ENCODE results near the gene LCN15.

LCN15 gene

DNA sequence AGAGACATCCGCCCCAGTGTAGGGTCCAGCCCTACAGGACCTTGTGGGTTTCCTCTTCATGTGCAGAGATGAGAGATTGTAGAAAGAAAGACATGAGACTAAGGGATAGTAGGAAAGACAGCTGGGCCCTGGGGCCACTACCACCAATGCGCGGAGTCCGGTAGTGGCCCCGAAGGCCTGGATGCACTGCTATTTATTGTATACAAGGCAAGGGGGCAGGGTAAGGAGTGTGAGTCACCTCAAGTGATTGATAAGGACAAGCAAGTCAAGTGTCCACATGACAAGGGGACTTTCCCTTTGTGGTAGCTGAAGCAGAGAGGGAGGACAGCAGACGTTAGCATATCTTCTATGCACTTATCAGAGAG, 20.7 kb upstream of the LCN15 start:
- POLR2A ChIA-PET = no interaction called here
- Histone ChIP-seq H3K36me3 (ENCODE audit: control insufficient read depth in 2 of 2, insufficient read depth in 1 of 2, low read length in 2 of 2) (no peaks in the 10 kb centered on the region), H3K27ac (ENCODE audit: extremely low read depth, low read depth, low read length) (no peak overlapping the region), H3K4me3 (ENCODE audit: low read depth, low read length) (no peak overlapping the region), H3K4me1 (ENCODE audit: control insufficient read depth, insufficient read depth, low read length) (peaks cover under 1% of the 10 kb centered on the region), H3K9me3 (ENCODE audit: control insufficient read depth, insufficient read depth, low read depth, low read length) (no peaks in the 10 kb centered on the region)
- CTCF ChIA-PET = interaction anchor here (0.6 to 6.1 kb wide), 5 partner anchors 21 to 251 kb away, joined by 3 to 61 read pairs (median 6); partner anchors contain the start of gene LCN15
- TF ChIP-seq ZNF221 (tag by site-specific recombination; IDR thresholded peaks at IDR 0.05; ENCODE audit: borderline replicate concordance) (no peak), ZNF37A (tag by site-specific recombination; IDR thresholded peaks at IDR 0.05) (no peak), BCL11A (tag by site-specific recombination; IDR thresholded peaks at IDR 0.05; ENCODE audit: low read depth) (no peak), ZNF174 (tag by site-specific recombination; IDR thresholded peaks at IDR 0.05) (no peak), HOXD13 (CRISPR knock-in tag; IDR thresholded peaks at IDR 0.05; ENCODE audit: borderline replicate concordance) (no peak), ZNF473 (tag by site-specific recombination; IDR thresholded peaks at IDR 0.05) (no peak), ZNF266 (tag by site-specific recombination; IDR thresholded peaks at IDR 0.05; ENCODE audit: low read depth) (no peak), ZNF747 (tag by site-specific recombination; IDR thresholded peaks at IDR 0.05) (no peak)
- TF ChIP-seq, protein P1, sequence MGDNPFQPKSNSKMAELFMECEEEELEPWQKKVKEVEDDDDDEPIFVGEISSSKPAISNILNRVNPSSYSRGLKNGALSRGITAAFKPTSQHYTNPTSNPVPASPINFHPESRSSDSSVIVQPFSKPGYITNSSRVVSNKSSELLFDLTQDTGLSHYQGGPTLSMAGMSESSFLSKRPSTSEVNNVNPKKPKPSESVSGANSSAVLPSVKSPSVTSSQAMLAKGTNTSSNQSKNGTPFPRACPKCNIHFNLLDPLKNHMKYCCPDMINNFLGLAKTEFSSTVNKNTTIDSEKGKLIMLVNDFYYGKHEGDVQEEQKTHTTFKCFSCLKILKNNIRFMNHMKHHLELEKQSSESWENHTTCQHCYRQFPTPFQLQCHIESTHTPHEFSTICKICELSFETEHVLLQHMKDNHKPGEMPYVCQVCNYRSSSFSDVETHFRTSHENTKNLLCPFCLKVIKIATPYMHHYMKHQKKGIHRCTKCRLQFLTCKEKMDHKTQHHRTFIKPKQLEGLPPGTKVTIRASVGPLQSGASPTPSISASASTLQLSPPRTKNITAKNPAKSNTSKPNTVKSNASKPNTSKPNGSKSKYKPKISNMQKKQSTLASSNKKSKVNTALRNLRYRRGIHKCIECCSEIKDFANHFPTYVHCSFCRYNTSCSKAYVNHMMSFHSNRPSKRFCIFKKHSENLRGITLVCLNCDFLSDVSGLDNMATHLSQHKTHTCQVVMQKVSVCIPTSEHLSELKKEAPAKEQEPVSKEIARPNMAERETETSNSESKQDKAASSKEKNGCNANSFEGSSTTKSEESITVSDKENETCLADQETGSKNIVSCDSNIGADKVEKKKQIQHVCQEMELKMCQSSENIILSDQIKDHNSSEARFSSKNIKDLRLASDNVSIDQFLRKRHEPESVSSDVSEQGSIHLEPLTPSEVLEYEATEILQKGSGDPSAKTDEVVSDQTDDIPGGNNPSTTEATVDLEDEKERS (tag by site-specific recombination; IDR thresholded peaks at IDR 0.05) = no peak

DNA sequence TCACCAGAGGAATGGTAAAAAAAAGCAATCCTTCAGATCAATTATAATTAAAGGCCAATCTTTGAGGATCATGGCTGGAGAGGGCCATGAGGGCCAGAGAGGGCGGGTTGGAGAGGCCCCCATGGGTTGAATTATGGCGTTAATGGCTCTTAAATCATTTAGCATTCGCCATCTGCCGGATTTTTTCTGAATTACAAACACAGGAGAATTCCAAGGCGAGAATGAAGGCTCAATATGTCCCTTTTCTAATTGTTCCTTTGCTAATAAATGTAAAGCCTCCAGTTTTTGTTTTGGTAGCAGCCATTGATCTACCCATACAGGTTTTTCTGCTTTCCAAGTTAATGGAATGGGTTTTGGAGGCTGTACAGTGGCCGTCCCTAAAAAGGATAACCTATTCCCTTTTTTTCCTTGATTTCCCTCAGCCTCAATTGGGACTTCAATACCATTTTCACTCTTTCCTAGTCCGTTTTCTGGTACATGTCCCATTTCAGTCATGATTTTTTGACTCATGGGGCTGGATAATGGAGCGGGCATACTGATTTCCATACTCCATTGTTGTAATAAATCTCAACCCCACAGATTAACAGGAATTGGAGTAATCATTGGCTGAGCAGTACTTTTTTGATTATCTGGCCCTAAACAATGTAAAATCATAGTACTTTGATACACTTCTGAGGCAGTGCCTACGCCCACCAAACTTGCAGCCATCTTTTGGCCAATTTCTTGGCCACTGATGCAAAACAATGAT, 20.1 kb upstream of the LCN15 start:
- Histone ChIP-seq H3K36me3 (ENCODE audit: control insufficient read depth in 2 of 2, insufficient read depth in 1 of 2, low read length in 2 of 2) (no peaks in the 10 kb centered on the region), H3K4me1 (ENCODE audit: control insufficient read depth, insufficient read depth, low read length) (no peaks in the 10 kb centered on the region; the same call in 1 of the 2 replicates), H3K4me3 (ENCODE audit: low read depth, low read length) (no peak overlapping the region), H3K27ac (ENCODE audit: extremely low read depth, low read depth, low read length) (no peak overlapping the region), H3K9me3 (ENCODE audit: control insufficient read depth, insufficient read depth, low read depth, low read length) (no peaks in the 10 kb centered on the region)
- CTCF ChIA-PET = interaction anchor here (0.6 to 8.2 kb wide), 10 partner anchors 17 to 285 kb away, joined by 3 to 79 read pairs (median 6); partner anchors contain the start of genes ABCA2, LCN15 and LCN8
- POLR2A ChIA-PET = no interaction called here
- peak; percentile 57 for TF ChIP-seq GLIS1 (tag by site-specific recombination; IDR thresholded peaks at IDR 0.05)
- 0 out of 2 replicates have a peak, but pooled peaks have one; percentile 32 for TF ChIP-seq YY2 (tag by site-specific recombination; IDR thresholded peaks at IDR 0.05)
- TF ChIP-seq ZNF335 (tag by site-specific recombination; conservative IDR thresholded peaks at IDR 0.05) = peak; percentile 61
- TF ChIP-seq, protein P2, sequence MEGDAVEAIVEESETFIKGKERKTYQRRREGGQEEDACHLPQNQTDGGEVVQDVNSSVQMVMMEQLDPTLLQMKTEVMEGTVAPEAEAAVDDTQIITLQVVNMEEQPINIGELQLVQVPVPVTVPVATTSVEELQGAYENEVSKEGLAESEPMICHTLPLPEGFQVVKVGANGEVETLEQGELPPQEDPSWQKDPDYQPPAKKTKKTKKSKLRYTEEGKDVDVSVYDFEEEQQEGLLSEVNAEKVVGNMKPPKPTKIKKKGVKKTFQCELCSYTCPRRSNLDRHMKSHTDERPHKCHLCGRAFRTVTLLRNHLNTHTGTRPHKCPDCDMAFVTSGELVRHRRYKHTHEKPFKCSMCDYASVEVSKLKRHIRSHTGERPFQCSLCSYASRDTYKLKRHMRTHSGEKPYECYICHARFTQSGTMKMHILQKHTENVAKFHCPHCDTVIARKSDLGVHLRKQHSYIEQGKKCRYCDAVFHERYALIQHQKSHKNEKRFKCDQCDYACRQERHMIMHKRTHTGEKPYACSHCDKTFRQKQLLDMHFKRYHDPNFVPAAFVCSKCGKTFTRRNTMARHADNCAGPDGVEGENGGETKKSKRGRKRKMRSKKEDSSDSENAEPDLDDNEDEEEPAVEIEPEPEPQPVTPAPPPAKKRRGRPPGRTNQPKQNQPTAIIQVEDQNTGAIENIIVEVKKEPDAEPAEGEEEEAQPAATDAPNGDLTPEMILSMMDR (tag by site-specific recombination; IDR thresholded peaks at IDR 0.05) = 0 out of 2 replicates have a peak, but pooled peaks have one; percentile 25
- TF ChIP-seq, protein P3, sequence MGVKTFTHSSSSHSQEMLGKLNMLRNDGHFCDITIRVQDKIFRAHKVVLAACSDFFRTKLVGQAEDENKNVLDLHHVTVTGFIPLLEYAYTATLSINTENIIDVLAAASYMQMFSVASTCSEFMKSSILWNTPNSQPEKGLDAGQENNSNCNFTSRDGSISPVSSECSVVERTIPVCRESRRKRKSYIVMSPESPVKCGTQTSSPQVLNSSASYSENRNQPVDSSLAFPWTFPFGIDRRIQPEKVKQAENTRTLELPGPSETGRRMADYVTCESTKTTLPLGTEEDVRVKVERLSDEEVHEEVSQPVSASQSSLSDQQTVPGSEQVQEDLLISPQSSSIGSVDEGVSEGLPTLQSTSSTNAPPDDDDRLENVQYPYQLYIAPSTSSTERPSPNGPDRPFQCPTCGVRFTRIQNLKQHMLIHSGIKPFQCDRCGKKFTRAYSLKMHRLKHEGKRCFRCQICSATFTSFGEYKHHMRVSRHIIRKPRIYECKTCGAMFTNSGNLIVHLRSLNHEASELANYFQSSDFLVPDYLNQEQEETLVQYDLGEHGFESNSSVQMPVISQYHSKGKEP (tag by site-specific recombination; IDR thresholded peaks at IDR 0.05) = no peak
- TF ChIP-seq, protein P4, sequence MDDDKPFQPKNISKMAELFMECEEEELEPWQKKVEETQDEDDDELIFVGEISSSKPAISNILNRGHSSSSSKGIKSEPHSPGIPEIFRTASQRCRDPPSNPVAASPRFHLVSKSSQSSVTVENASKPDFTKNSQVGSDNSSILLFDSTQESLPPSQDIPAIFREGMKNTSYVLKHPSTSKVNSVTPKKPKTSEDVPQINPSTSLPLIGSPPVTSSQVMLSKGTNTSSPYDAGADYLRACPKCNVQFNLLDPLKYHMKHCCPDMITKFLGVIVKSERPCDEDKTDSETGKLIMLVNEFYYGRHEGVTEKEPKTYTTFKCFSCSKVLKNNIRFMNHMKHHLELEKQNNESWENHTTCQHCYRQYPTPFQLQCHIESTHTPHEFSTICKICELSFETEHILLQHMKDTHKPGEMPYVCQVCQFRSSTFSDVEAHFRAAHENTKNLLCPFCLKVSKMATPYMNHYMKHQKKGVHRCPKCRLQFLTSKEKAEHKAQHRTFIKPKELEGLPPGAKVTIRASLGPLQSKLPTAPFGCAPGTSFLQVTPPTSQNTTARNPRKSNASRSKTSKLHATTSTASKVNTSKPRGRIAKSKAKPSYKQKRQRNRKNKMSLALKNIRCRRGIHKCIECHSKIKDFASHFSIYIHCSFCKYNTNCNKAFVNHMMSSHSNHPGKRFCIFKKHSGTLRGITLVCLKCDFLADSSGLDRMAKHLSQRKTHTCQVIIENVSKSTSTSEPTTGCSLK (tag by site-specific recombination; IDR thresholded peaks at IDR 0.05) = no peak
- TF ChIP-seq ZNF785 (tag by site-specific recombination; IDR thresholded peaks at IDR 0.05) = no peak
- TF ChIP-seq, protein P5, sequence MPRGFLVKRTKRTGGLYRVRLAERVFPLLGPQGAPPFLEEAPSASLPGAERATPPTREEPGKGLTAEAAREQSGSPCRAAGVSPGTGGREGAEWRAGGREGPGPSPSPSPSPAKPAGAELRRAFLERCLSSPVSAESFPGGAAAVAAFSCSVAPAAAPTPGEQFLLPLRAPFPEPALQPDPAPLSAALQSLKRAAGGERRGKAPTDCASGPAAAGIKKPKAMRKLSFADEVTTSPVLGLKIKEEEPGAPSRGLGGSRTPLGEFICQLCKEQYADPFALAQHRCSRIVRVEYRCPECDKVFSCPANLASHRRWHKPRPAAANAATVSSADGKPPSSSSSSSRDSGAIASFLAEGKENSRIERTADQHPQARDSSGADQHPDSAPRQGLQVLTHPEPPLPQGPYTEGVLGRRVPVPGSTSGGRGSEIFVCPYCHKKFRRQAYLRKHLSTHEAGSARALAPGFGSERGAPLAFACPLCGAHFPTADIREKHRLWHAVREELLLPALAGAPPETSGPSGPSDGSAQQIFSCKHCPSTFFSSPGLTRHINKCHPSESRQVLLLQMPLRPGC (tag by site-specific recombination; IDR thresholded peaks at IDR 0.05) = no peak
- TF ChIP-seq ZNF654 (tag by site-specific recombination; IDR thresholded peaks at IDR 0.05; ENCODE audit: low read depth) = peak; percentile 58
- TF ChIP-seq, protein P6, sequence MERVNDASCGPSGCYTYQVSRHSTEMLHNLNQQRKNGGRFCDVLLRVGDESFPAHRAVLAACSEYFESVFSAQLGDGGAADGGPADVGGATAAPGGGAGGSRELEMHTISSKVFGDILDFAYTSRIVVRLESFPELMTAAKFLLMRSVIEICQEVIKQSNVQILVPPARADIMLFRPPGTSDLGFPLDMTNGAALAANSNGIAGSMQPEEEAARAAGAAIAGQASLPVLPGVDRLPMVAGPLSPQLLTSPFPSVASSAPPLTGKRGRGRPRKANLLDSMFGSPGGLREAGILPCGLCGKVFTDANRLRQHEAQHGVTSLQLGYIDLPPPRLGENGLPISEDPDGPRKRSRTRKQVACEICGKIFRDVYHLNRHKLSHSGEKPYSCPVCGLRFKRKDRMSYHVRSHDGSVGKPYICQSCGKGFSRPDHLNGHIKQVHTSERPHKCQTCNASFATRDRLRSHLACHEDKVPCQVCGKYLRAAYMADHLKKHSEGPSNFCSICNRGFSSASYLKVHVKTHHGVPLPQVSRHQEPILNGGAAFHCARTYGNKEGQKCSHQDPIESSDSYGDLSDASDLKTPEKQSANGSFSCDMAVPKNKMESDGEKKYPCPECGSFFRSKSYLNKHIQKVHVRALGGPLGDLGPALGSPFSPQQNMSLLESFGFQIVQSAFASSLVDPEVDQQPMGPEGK (tag by site-specific recombination; IDR thresholded peaks at IDR 0.05) = peak; percentile 33; the same call in 1 of the 2 replicates
- peak; percentile 48; the same call in 1 of the 2 replicates for TF ChIP-seq GLIS2 (tag by site-specific recombination; IDR thresholded peaks at IDR 0.05)
- TF ChIP-seq ZNF560 (tag by site-specific recombination; IDR thresholded peaks at IDR 0.05; ENCODE audit: borderline replicate concordance) = no peak

Data from HEK293 (cell line).